Measurements from ENCODE around the gene ASIC3.
"Not testable (repeated sequence)": the region's sequence is repeated elsewhere in the genome, so short reads cannot be mapped to it uniquely, and the experiment has no call there.

DNA sequence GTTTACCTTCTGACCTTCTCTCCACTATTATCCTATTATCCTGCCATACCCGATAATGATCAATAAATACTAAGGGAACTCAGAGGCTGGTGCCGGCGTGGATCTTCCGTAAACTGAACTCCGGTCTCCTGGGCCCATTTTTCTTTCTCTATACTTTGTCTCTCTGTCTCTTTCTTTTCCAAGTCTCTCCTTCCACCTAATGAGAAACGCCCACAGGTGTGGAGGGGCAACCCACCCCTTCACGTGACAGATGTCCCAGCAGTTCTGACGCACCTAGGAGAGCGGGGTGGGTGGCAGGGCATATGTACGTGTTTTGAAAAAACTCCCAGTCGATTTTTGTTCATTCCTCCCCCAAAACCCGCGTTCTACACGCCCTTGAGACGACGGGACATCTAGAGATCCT is 20.6 kb upstream of the ASIC3 start:
- not testable (repeated sequence) for TF ChIP-seq CTCF (conservative IDR thresholded peaks at IDR 0.05); ZFX (IDR thresholded peaks at IDR 0.05)
